NT2/D1 (cell line): ENCODE measurements around the gene MTOR.

ENCODE experiments used
- SUZ12 ChIP-seq: IDR thresholded peaks from 2 replicates; pipeline ENCODE4 v1.6.1; 2011; ENCODE audit not compliant: insufficient read length, insufficient read depth; ENCODE audit errors: extremely low read depth
- YY1 ChIP-seq: IDR thresholded peaks from 2 replicates; pipeline ENCODE4 v1.6.1; 2011; ENCODE audit not compliant: insufficient read length, insufficient read depth
- ZNF274 ChIP-seq: IDR thresholded peaks from 2 replicates; pipeline ENCODE4 v1.6.1; 2011; ENCODE audit warnings: mild to moderate bottlenecking, low read depth, low read length

- TF ChIP-seq SUZ12 (no peak), YY1 (no peak), ZNF274 (no peak)
Observed at GRCh38 chr1:11272544-11272831, 10.1 kb upstream of the MTOR start.
